Mesendoderm (in vitro differentiated cells): Measurements from ENCODE around the gene OR2T29.
"Not testable (repeated sequence)": the region's sequence is repeated elsewhere in the genome, so short reads cannot be mapped to it uniquely, and the experiment has no call there.

Source experiments
- DNase-seq: peaks from one replicate; pipeline ENCODE4 v3.0.0; 2013
- H2AK5ac ChIP-seq: 2 replicates; pipeline ENCODE4 v1.6.1; 2013; ENCODE audit warnings: low read length, inconsistent platforms
- H2BK120ac ChIP-seq: 2 replicates; pipeline ENCODE4 v1.6.1; 2013; ENCODE audit warnings: low read depth, mild to moderate bottlenecking, low read length, moderate library complexity, mixed read lengths
- H2BK15ac ChIP-seq: replicated peaks from 2 replicates; pipeline ENCODE4 v1.6.1; 2013; ENCODE audit warnings: low read depth, mild to moderate bottlenecking, moderate library complexity
- H2BK5ac ChIP-seq: 2 replicates; pipeline ENCODE4 v1.6.1; 2013; ENCODE audit warnings: low read length, inconsistent platforms
- H3K18ac ChIP-seq: 2 replicates; pipeline ENCODE4 v1.6.1; 2013; ENCODE audit warnings: mild to moderate bottlenecking, low read length, mixed read lengths
- H3K23ac ChIP-seq: one replicate; pipeline ENCODE4 v1.6.1; 2013; ENCODE audit warnings: low read length
- H3K27ac ChIP-seq: 2 replicates; pipeline ENCODE4 v1.5.1; 2013; ENCODE audit warnings: low read depth, mild to moderate bottlenecking, inconsistent platforms, low read length, moderate library complexity
- H3K27me3 ChIP-seq: 2 replicates; pipeline ENCODE4 v1.6.1; 2013; ENCODE audit warnings: low read length, control low read depth, mild to moderate bottlenecking, inconsistent platforms; ENCODE audit not compliant: insufficient read depth, poor library complexity
- H3K36me3 ChIP-seq: 2 replicates; pipeline ENCODE4 v1.6.1; 2013; ENCODE audit warnings: low read length, inconsistent platforms; ENCODE audit not compliant: control insufficient read depth, insufficient read depth
- H3K4ac ChIP-seq: one replicate; pipeline ENCODE4 v1.6.1; 2013; ENCODE audit warnings: low read depth, mild to moderate bottlenecking, low read length, moderate library complexity
- H3K4me1 ChIP-seq: 2 replicates; pipeline ENCODE4 v1.6.1; 2013; ENCODE audit warnings: low read depth, low read length, inconsistent platforms; ENCODE audit not compliant: control insufficient read depth
- H3K4me2 ChIP-seq: 2 replicates; pipeline ENCODE4 v1.6.1; 2013; ENCODE audit warnings: low read length
- H3K4me3 ChIP-seq: 2 replicates; pipeline ENCODE4 v1.5.1; 2013; ENCODE audit warnings: mild to moderate bottlenecking, low read length
- H3K56ac ChIP-seq: one replicate; pipeline ENCODE4 v1.6.1; 2013; ENCODE audit warnings: low read length
- H3K79me1 ChIP-seq: 2 replicates; pipeline ENCODE4 v1.6.1; 2013; ENCODE audit warnings: low read length, inconsistent platforms
- H3K79me2 ChIP-seq: 2 replicates; pipeline ENCODE4 v1.6.1; 2013; ENCODE audit warnings: mild to moderate bottlenecking, low read length; ENCODE audit not compliant: control insufficient read depth, insufficient read depth
- H3K9ac ChIP-seq: 2 replicates; pipeline ENCODE4 v1.6.1; 2013; ENCODE audit warnings: low read length, inconsistent platforms
- H4K5ac ChIP-seq: one replicate; pipeline ENCODE4 v1.6.1; 2013; ENCODE audit warnings: low read length
- H4K8ac ChIP-seq: one replicate; pipeline ENCODE4 v1.6.1; 2013; ENCODE audit warnings: low read depth, mild to moderate bottlenecking, control low read depth, low read length, moderate library complexity
- WGBS: extraction: QIAGEN DNeasy Blood & Tissue Kit; methylation state at CpG from one replicate; pipeline ENCODE4 v1.1.7; 2013; ENCODE audit warnings: low lambda C conversion rate, missing lambda C conversion rate; ENCODE audit not compliant: insufficient coverage; ENCODE audit errors: extremely low coverage; 5-methylcytosine and 5-hydroxymethylcytosine counted together

Gene OR2T29

DNA sequence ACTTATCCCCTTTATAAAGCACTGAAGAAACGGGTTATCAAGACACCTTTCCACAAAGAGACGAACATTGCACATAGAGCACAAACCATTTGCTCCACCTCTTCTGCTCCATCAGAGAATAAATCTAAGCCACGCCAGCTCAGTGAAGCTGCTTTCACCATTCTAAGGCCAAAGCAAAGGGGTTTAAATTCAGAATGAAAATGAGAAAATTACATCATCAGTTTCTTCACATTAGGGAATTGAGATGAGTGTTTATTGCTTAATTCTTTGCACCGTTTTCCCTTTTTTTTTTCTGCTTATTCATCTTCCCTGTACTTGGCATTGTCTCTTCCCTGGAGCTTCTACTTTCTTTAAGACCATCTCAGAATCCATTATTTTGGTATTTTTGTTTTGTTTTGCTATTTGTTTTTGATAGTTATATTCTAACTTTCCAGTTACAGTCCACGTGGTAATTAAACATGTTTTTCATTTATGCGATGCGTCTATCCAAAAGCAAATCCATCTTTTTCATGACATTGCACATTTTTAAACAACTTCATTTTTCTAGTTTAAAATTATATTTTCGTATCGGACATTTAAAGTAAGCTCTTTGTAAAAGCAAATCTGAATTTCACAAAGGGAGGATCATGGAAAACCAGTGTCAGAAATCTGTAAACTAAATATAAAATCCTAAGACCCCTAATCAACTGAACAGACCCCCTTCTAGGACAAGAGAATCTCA lies 13.8 kb upstream of the OR2T29 start:
- no peaks in the 10 kb centered on the region for H3K79me1 ChIP-seq
- no peaks in the 10 kb centered on the region for H3K79me2 ChIP-seq
- H2AK5ac ChIP-seq: no peak overlapping the region
- no peak overlapping the region for H3K4me3 ChIP-seq
- no peak overlapping the region for H2BK5ac ChIP-seq
- no peaks in the 10 kb centered on the region for H3K4me1 ChIP-seq
- no peak overlapping the region for H3K9ac ChIP-seq
- H2BK120ac ChIP-seq: no peak overlapping the region
- H3K56ac ChIP-seq: no peak overlapping the region
- no peak overlapping the region for H3K4me2 ChIP-seq
- H3K23ac ChIP-seq: no peak overlapping the region
- H4K5ac ChIP-seq: no peak overlapping the region
- H3K4ac ChIP-seq: no peak overlapping the region
- no peaks in the 10 kb centered on the region for H3K36me3 ChIP-seq
- WGBS: no CpG with 5 or more reads among the region's 9 CpGs
- H2BK15ac ChIP-seq: no peak overlapping the region
- H3K18ac ChIP-seq: no peak overlapping the region
- H4K8ac ChIP-seq: no peak overlapping the region
- no peak for DNase-seq
- no peaks in the 10 kb centered on the region for H3K27me3 ChIP-seq
- H3K27ac ChIP-seq: no peak overlapping the region

DNA sequence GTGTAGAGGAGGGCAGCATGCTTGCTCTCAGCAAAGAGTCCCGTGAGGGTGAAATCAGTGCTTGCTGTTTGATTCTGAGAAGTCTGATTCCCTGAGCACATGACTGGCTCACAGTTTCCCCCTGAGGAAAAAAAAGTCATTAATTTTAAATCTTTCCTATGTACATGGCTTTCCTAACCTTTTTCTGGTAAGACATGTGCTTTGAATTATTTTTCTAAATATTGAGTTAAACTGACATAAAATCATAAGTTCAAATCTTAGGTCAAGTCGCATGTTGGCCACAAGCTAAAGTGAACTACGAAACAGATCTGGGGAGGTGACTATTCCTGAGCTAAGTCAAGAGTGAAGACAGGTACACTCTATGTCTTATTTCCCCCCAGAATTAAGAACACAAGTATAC lies 12.1 kb upstream of the OR2T29 start, which contains the start of gene OR2T34:
OR2T34 (minus strand) TSS at position 101 of the 400 bp plus-strand sequence; CDS start at position 101, 0 bp downstream.
- H3K4me2 ChIP-seq, H3K4ac ChIP-seq, H3K23ac ChIP-seq, H3K9ac ChIP-seq, H3K27ac ChIP-seq, H3K79me1 ChIP-seq, H2BK120ac ChIP-seq, H3K79me2 ChIP-seq, H4K5ac ChIP-seq, DNase-seq, H2BK15ac ChIP-seq, H2AK5ac ChIP-seq, H4K8ac ChIP-seq, H3K56ac ChIP-seq, H3K4me1 ChIP-seq, H3K18ac ChIP-seq, H3K4me3 ChIP-seq, H3K27me3 ChIP-seq, H2BK5ac ChIP-seq, H3K36me3 ChIP-seq: not testable (repeated sequence)
- no CpG with 5 or more reads among the region's 3 CpGs for WGBS

DNA sequence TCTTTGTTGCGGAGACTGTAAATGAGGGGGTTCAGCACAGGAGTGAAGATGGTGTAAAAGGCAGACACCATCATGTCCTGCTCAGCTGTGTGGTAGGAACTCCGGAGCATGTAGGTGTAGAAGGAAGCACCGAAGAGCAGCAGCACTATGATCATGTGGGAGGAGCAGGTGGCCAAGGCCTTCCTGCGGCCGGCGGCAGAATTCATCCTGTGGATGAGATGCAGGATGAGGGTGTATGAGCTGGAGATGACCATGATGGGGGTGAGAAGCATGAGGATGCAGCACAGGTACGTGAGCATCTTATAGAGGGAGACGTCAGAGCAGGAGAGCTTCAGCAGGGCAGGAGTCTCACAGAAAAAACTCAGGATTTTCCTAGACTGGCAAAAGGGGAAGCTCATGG lies 11.3 kb upstream of the OR2T29 start:
- WGBS: no CpG with 5 or more reads among the region's 8 CpGs
- H3K18ac ChIP-seq, H3K4me1 ChIP-seq: not testable (repeated sequence)

DNA sequence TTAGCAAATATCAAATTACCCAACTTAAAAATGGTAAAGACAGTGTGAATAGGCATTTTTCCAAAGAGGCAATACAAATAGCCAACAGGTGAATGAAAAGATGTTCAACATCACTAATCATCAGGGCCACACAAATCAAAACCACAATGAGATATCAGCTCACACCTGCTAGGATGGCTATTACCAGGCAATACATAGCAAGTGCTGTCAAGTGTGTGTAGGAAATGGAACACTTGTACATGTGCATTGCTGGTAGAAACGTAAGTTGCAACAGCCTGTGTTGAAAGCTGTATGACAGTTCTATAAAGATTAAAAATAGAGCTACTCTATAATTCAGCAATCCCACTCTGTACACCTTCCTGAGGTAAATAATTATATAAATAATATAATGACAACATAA lies 9.5 kb upstream of the OR2T29 start:
- H3K79me2 ChIP-seq, H4K8ac ChIP-seq, H3K56ac ChIP-seq, H3K9ac ChIP-seq, H3K4me1 ChIP-seq, H3K23ac ChIP-seq, H4K5ac ChIP-seq, H2BK5ac ChIP-seq, DNase-seq, H3K27me3 ChIP-seq, H3K27ac ChIP-seq, H3K4me3 ChIP-seq, H2BK120ac ChIP-seq, H3K36me3 ChIP-seq, H3K18ac ChIP-seq, H3K79me1 ChIP-seq, H3K4ac ChIP-seq, H3K4me2 ChIP-seq, H2BK15ac ChIP-seq, H2AK5ac ChIP-seq: not testable (repeated sequence)
- WGBS: no CpG with 5 or more reads among the region's 1 CpG

More for the DNA sequence above, 11.3 kb upstream of the OR2T29 start:
- not testable (repeated sequence) for H2AK5ac ChIP-seq, H3K9ac ChIP-seq, H3K79me2 ChIP-seq, H3K27ac ChIP-seq, H2BK15ac ChIP-seq, H4K5ac ChIP-seq, H4K8ac ChIP-seq, H3K27me3 ChIP-seq, H3K4ac ChIP-seq, H2BK120ac ChIP-seq, H3K4me3 ChIP-seq, H3K4me2 ChIP-seq, H2BK5ac ChIP-seq, DNase-seq, H3K23ac ChIP-seq, H3K56ac ChIP-seq, H3K36me3 ChIP-seq, H3K79me1 ChIP-seq

DNA sequence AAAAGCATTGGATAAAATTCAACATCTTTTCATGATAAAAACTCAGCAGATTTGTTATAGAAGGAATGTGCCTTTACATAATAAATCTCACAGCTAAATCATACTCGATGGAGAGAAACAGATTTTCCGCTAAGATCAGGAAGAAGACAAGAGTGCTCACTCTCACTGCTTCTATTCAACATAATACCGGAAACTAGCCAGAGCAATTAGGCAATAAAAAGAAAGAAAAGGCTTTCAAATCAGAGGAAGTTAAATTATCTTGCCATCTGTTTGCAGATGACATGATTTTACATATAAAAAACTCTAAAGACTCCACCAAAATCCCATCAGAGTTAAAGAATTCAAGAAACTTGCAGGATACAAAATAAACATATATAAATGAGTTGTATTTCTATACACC lies 8.2 kb upstream of the OR2T29 start:
- H3K79me2 ChIP-seq, H4K8ac ChIP-seq, H3K4me2 ChIP-seq, H3K36me3 ChIP-seq, H3K27me3 ChIP-seq, H3K23ac ChIP-seq, H2BK120ac ChIP-seq, H2BK15ac ChIP-seq, H3K18ac ChIP-seq, H3K27ac ChIP-seq, H3K4ac ChIP-seq, H4K5ac ChIP-seq, DNase-seq, H2BK5ac ChIP-seq, H3K79me1 ChIP-seq, H2AK5ac ChIP-seq, H3K4me1 ChIP-seq, H3K4me3 ChIP-seq, H3K56ac ChIP-seq, H3K9ac ChIP-seq: not testable (repeated sequence)
- no CpG with 5 or more reads among the region's 3 CpGs for WGBS

DNA sequence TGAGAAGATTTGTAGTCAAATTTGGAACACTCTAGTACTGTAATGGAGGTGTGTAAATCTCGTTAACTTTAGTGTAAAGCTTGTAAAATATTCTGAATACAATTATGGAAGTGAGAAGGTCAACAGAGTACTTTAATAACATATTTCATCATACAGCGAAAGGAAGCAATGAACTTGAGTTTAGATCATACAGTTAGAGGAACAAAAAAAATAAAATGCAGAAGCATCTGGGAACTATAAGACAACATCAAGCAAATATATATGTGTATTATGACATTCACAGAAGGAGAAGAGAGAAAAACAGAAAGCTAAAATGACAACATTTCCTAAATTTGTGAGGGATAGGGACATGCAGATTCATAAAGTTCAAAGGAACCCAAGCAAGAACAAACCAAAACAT lies 6.5 kb upstream of the OR2T29 start:
- H3K27me3 ChIP-seq, H3K18ac ChIP-seq, H3K9ac ChIP-seq, H3K4me2 ChIP-seq, H4K8ac ChIP-seq, DNase-seq, H2BK15ac ChIP-seq, H2BK5ac ChIP-seq, H3K56ac ChIP-seq, H2BK120ac ChIP-seq, H3K23ac ChIP-seq, H3K36me3 ChIP-seq, H3K79me2 ChIP-seq, H3K4ac ChIP-seq, H2AK5ac ChIP-seq, H3K4me1 ChIP-seq, H3K79me1 ChIP-seq, H4K5ac ChIP-seq, H3K27ac ChIP-seq, H3K4me3 ChIP-seq: not testable (repeated sequence)
- WGBS: no CpG with 5 or more reads among the region's 2 CpGs
